Nasal cavity respiratory epithelium epithelial cell of viscerocranial mucosa (primary cell): ENCODE results near the gene CCT5. TPM values are rescaled to one million over a fixed set of nuclear protein-coding genes. Genes with fewer than 3 reads are reported as not detected.

Source experiments
- total RNA-seq: library from RNA; depleted of rRNA; stranded (reverse); fragments of >200 nt; gene quantifications from 2 replicates; pipeline ENCODE4 v1.2.3, GENCODE V29; 2014

CCT5 gene
- 325 and 532 TPM in 2 replicates for total RNA-seq

GRCh38 chr5:10249948-10250805, at the start of gene CCT5:
Gene CCT5 (plus strand): TSS chr5:10250280. CDS start chr5:10250341, 61 bp downstream.

GRCh38 chr5:10307206-10308148, 57.4 kb downstream of the CCT5 start, which contains the start of gene CMBL:
Gene CMBL (minus strand): TSS chr5:10307902. CDS start chr5:10290762, 17,140 bp downstream.

Other genes with a start within 250 kb of the CCT5 start
- 13.0 and 19.3 TPM in 2 replicates for gene ATPSCKMT, start 392 bp upstream of the CCT5 start, total RNA-seq
- gene CMBL, start 57.6 kb downstream of the CCT5 start, total RNA-seq, result 0.68 and 4.4 TPM in 2 replicates
- gene MARCHF6, start 103.4 kb downstream of the CCT5 start, total RNA-seq, result 53.0 and 103 TPM in 2 replicates
- 0.07 TPM in 1 of 2 replicates, not detected in the other for gene ROPN1L, start 191.6 kb downstream of the CCT5 start, total RNA-seq